Activated naive CD8-positive, alpha-beta T cell treated with anti-CD3 and anti-CD28 coated beads for 36 hours (primary cell): ENCODE data around the gene PRDM10. TPM values are rescaled to one million over a fixed set of nuclear protein-coding genes. Genes with fewer than 3 reads are reported as not detected.

Experiments used
- DNase-seq: peaks from one replicate; pipeline ENCODE4 v3.0.0; 2021
- H3K27ac Mint-ChIP-seq: one replicate; pipeline ENCODE4 v1.8.0; 2022; ENCODE audit warnings: mild to moderate bottlenecking, moderate library complexity, mixed read lengths
- H3K27me3 Mint-ChIP-seq: one replicate; pipeline ENCODE4 v1.8.0; 2022; ENCODE audit warnings: mild to moderate bottlenecking, mixed read lengths
- H3K36me3 Mint-ChIP-seq: one replicate; pipeline ENCODE4 v1.8.0; 2021; ENCODE audit warnings: mild to moderate bottlenecking, mixed read lengths
- H3K4me1 Mint-ChIP-seq: one replicate; pipeline ENCODE4 v1.8.0; 2021; ENCODE audit warnings: mixed read lengths
- H3K4me3 Mint-ChIP-seq: one replicate; pipeline ENCODE4 v1.8.0; 2022; ENCODE audit warnings: mild to moderate bottlenecking, moderate library complexity, mixed read lengths
- H3K9me3 Mint-ChIP-seq: one replicate; pipeline ENCODE4 v1.8.0; 2022; ENCODE audit warnings: mixed read lengths
- total RNA-seq, 2 experiments: library from RNA; stranded (reverse); gene quantifications; one replicate each; pipeline ENCODE4 v1.2.3, GENCODE V29; 2021

The PRDM10 gene
- total RNA-seq, 2 experiments from 2014 or later = 10.7 to 11.0 TPM

- Mint-ChIP-seq H3K27me3 (no peaks in the 10 kb centered on the region), H3K4me3 (no peak overlapping the region), H3K27ac (no peak overlapping the region), H3K36me3 (peaks cover 8% of the 10 kb centered on the region), H3K4me1 (peaks cover 9% of the 10 kb centered on the region), H3K9me3 (no peaks in the 10 kb centered on the region)
- no peak for DNase-seq
Measured at GRCh38 chr11:129950101-129951091, 52.2 kb downstream of the PRDM10 start.

- Mint-ChIP-seq H3K36me3 (peaks cover 7% of the 10 kb centered on the region), H3K27me3 (no peaks in the 10 kb centered on the region), H3K4me3 (no peak overlapping the region), H3K9me3 (no peaks in the 10 kb centered on the region), H3K4me1 (peaks cover 9% of the 10 kb centered on the region), H3K27ac (no peak overlapping the region)
- no peak for DNase-seq
Measured at GRCh38 chr11:129948926-129949466, 53.6 kb downstream of the PRDM10 start.

GRCh38 chr11:129947474-129947873, 55.2 kb downstream of the PRDM10 start:
- Mint-ChIP-seq H3K9me3 (no peaks in the 10 kb centered on the region), H3K4me1 (peaks cover 9% of the 10 kb centered on the region), H3K4me3 (no peak overlapping the region), H3K36me3 (peaks cover 8% of the 10 kb centered on the region), H3K27me3 (no peaks in the 10 kb centered on the region), H3K27ac (no peak overlapping the region)
- no peak for DNase-seq

GRCh38 chr11:129946965-129947364, 55.7 kb downstream of the PRDM10 start:
- Mint-ChIP-seq H3K27ac (no peak overlapping the region), H3K36me3 (peaks cover 11% of the 10 kb centered on the region), H3K27me3 (no peaks in the 10 kb centered on the region), H3K4me3 (no peak overlapping the region), H3K4me1 (peaks cover 8% of the 10 kb centered on the region), H3K9me3 (no peaks in the 10 kb centered on the region)
- no peak for DNase-seq

- Mint-ChIP-seq H3K36me3 (peaks cover 11% of the 10 kb centered on the region), H3K9me3 (no peaks in the 10 kb centered on the region), H3K27me3 (no peaks in the 10 kb centered on the region)
Measured at GRCh38 chr11:129946256-129946655, 56.4 kb downstream of the PRDM10 start.

GRCh38 chr11:129945373-129945772, 57.3 kb downstream of the PRDM10 start:
- Mint-ChIP-seq H3K27me3 (no peaks in the 10 kb centered on the region), H3K36me3 (peaks cover 11% of the 10 kb centered on the region), H3K27ac (no peak overlapping the region), H3K4me1 (peaks cover 2% of the 10 kb centered on the region), H3K4me3 (no peak overlapping the region), H3K9me3 (no peaks in the 10 kb centered on the region)
- DNase-seq = no peak

More at GRCh38 chr11:129946256-129946655, 56.4 kb downstream of the PRDM10 start:
- H3K4me3 Mint-ChIP-seq = no peak overlapping the region
- peaks cover 2% of the 10 kb centered on the region for H3K4me1 Mint-ChIP-seq
- no peak overlapping the region for H3K27ac Mint-ChIP-seq
- DNase-seq = no peak

GRCh38 chr11:129944696-129945095, 57.9 kb downstream of the PRDM10 start:
- H3K36me3 Mint-ChIP-seq = peaks cover 11% of the 10 kb centered on the region
- H3K4me3 Mint-ChIP-seq = no peak overlapping the region
- no peak overlapping the region for H3K27ac Mint-ChIP-seq
- H3K4me1 Mint-ChIP-seq = peaks cover 2% of the 10 kb centered on the region
- H3K27me3 Mint-ChIP-seq = no peaks in the 10 kb centered on the region
- H3K9me3 Mint-ChIP-seq = no peaks in the 10 kb centered on the region
- no peak for DNase-seq

GRCh38 chr11:129943036-129943435, 59.6 kb downstream of the PRDM10 start:
- H3K27me3 Mint-ChIP-seq = no peaks in the 10 kb centered on the region
- peaks cover 13% of the 10 kb centered on the region for H3K36me3 Mint-ChIP-seq
- H3K4me1 Mint-ChIP-seq = peaks cover 2% of the 10 kb centered on the region
- no peaks in the 10 kb centered on the region for H3K9me3 Mint-ChIP-seq
- no peak overlapping the region for H3K4me3 Mint-ChIP-seq
- no peak overlapping the region for H3K27ac Mint-ChIP-seq
- DNase-seq = no peak

- Mint-ChIP-seq H3K27ac (no peak overlapping the region), H3K9me3 (no peaks in the 10 kb centered on the region), H3K4me3 (no peak overlapping the region), H3K27me3 (no peaks in the 10 kb centered on the region), H3K36me3 (peaks cover 7% of the 10 kb centered on the region), H3K4me1 (no peaks in the 10 kb centered on the region)
- DNase-seq = no peak
Measured at GRCh38 chr11:129939510-129939909, 63.1 kb downstream of the PRDM10 start.

GRCh38 chr11:129938764-129939163, 63.9 kb downstream of the PRDM10 start:
- DNase-seq = no peak
- Mint-ChIP-seq H3K4me1 (no peaks in the 10 kb centered on the region), H3K4me3 (no peak overlapping the region), H3K27ac (no peak overlapping the region), H3K27me3 (no peaks in the 10 kb centered on the region), H3K9me3 (no peaks in the 10 kb centered on the region), H3K36me3 (peaks cover 5% of the 10 kb centered on the region)

- no peak for DNase-seq
- Mint-ChIP-seq H3K4me3 (no peak overlapping the region), H3K27me3 (no peaks in the 10 kb centered on the region), H3K27ac (no peak overlapping the region), H3K36me3 (peaks cover 5% of the 10 kb centered on the region), H3K4me1 (no peaks in the 10 kb centered on the region), H3K9me3 (no peaks in the 10 kb centered on the region)
Measured at GRCh38 chr11:129937592-129938238, 64.9 kb downstream of the PRDM10 start.

- no peak for DNase-seq
- no peaks in the 10 kb centered on the region for H3K9me3 Mint-ChIP-seq
- peaks cover 1% of the 10 kb centered on the region for H3K36me3 Mint-ChIP-seq
- H3K27ac Mint-ChIP-seq = no peak overlapping the region
- H3K27me3 Mint-ChIP-seq = no peaks in the 10 kb centered on the region
- H3K4me3 Mint-ChIP-seq = no peak overlapping the region
- no peaks in the 10 kb centered on the region for H3K4me1 Mint-ChIP-seq
Measured at GRCh38 chr11:129935723-129936122, 66.9 kb downstream of the PRDM10 start.

GRCh38 chr11:129933891-129934290, 68.7 kb downstream of the PRDM10 start:
- H3K4me3 Mint-ChIP-seq = no peak overlapping the region
- no peaks in the 10 kb centered on the region for H3K4me1 Mint-ChIP-seq
- DNase-seq = no peak
- H3K9me3 Mint-ChIP-seq = no peaks in the 10 kb centered on the region
- H3K27me3 Mint-ChIP-seq = no peaks in the 10 kb centered on the region
- H3K36me3 Mint-ChIP-seq = peaks cover 6% of the 10 kb centered on the region
- no peak overlapping the region for H3K27ac Mint-ChIP-seq

- Mint-ChIP-seq H3K4me3 (no peak overlapping the region), H3K4me1 (no peaks in the 10 kb centered on the region), H3K27me3 (no peaks in the 10 kb centered on the region), H3K27ac (no peak overlapping the region), H3K9me3 (no peaks in the 10 kb centered on the region), H3K36me3 (peaks cover 6% of the 10 kb centered on the region)
- DNase-seq = no peak
Measured at GRCh38 chr11:129933262-129933661, 69.4 kb downstream of the PRDM10 start.

- no peak for DNase-seq
- no peak overlapping the region for H3K4me3 Mint-ChIP-seq
- no peaks in the 10 kb centered on the region for H3K9me3 Mint-ChIP-seq
- no peak overlapping the region for H3K27ac Mint-ChIP-seq
- no peaks in the 10 kb centered on the region for H3K27me3 Mint-ChIP-seq
- H3K36me3 Mint-ChIP-seq = peaks cover 6% of the 10 kb centered on the region
- no peaks in the 10 kb centered on the region for H3K4me1 Mint-ChIP-seq
Measured at GRCh38 chr11:129932381-129933067, 70.1 kb downstream of the PRDM10 start.
